Lung (tissue), 12 donors: ENCODE results near the gene NAB1. TPM values are rescaled to one million over a fixed set of nuclear protein-coding genes. Genes with fewer than 3 reads are reported as not detected.
"Not testable (repeated sequence)": the region's sequence is repeated elsewhere in the genome, so short reads cannot be mapped to it uniquely, and the experiment has no call there.

Experiments
- ATAC-seq: fragments of 200-7000 bp; cut with Tn5 transposase; one replicate; pipeline ENCODE4 v1.9.1; 2020; ENCODE audit warnings: moderate number of reproducible peaks; ENCODE audit not compliant: insufficient read depth, low FRiP score
- DNase-seq, 3 donors: peaks; one replicate each; pipeline ENCODE4 v3.0.0-alpha.2; 2013 to 2017
- H3K27ac ChIP-seq, 2 donors: one replicate each; pipeline ENCODE4 v1.5.1; 2013; ENCODE audit warnings: mild to moderate bottlenecking in 2 of 2, moderate library complexity in 2 of 2, control low read depth in 1 of 2, inconsistent platforms in 1 of 2, low read depth in 1 of 2, low read length in 1 of 2
- H3K27me3 ChIP-seq, 3 donors: one replicate each; pipeline ENCODE4 v1.5.1; 2013; ENCODE audit warnings: low read length in 2 of 3; ENCODE audit not compliant: control insufficient read depth in 3 of 3, insufficient read depth in 3 of 3
- H3K36me3 ChIP-seq, 4 donors: one replicate each; pipeline ENCODE4 v1.5.1; 2013; ENCODE audit warnings: low read length in 4 of 4, mild to moderate bottlenecking in 1 of 4, moderate library complexity in 1 of 4; ENCODE audit not compliant: control insufficient read depth in 4 of 4, insufficient read depth in 4 of 4
- H3K4me1 ChIP-seq, 5 donors: one replicate each; pipeline ENCODE4 v1.5.1; 2013; ENCODE audit warnings: low read length in 5 of 5, mild to moderate bottlenecking in 2 of 5, moderate library complexity in 1 of 5; ENCODE audit not compliant: control insufficient read depth in 5 of 5, insufficient read depth in 5 of 5
- H3K4me3 ChIP-seq: one replicate; pipeline ENCODE4 v1.5.1; 2013; ENCODE audit warnings: mild to moderate bottlenecking, control low read depth, moderate library complexity
- H3K9ac ChIP-seq, 2 donors: one replicate each; pipeline ENCODE4 v1.5.1; 2013; ENCODE audit warnings: low read length in 2 of 2, control low read depth in 1 of 2; ENCODE audit not compliant: insufficient read depth in 1 of 2
- H3K9me3 ChIP-seq, 4 donors: one replicate each; pipeline ENCODE4 v1.5.1; 2013; ENCODE audit warnings: low read length in 3 of 4, mild to moderate bottlenecking in 1 of 4, moderate library complexity in 1 of 4; ENCODE audit not compliant: control insufficient read depth in 4 of 4, insufficient read depth in 3 of 4
- WGBS, 2 donors: extraction: QIAGEN DNeasy Blood & Tissue Kit; methylation state at CpG; one replicate each; pipeline ENCODE4 v1.1.7; 2013; 5-methylcytosine and 5-hydroxymethylcytosine counted together
- polyA plus RNA-seq, 2 donors: library from polyadenylated mRNA; stranded (reverse); fragments of 200-250 nt; gene quantifications; one replicate each; pipeline ENCODE4 v1.2.1, GENCODE V29; 2013
- total RNA-seq, 2 donors: library from RNA; depleted of rRNA in 1 of 2; stranded (reverse); fragments of >200 nt in 1 of 2; gene quantifications; one replicate each; pipeline ENCODE4 v1.2.1, GENCODE V29; 2014 to 2021
- TF ChIP-seq, protein P1 (sequence below): IDR thresholded peaks from 2 replicates; pipeline ENCODE4 v1.5.1; 2012; ENCODE audit warnings: mild to moderate bottlenecking; ENCODE audit errors: control extremely low read depth, extremely low read depth
- donor health status: control.
- donor health status: control.
- donor health status: Bipolar disorder and iron deficiency.
- donor health status: healthy.
- donor health status: DM: yes; HTN: yes; CAD: no.

NAB1 gene
- total and polyA plus RNA-seq, 4 donors: 14.3 to 71.9 (median 22.2) TPM

DNA sequence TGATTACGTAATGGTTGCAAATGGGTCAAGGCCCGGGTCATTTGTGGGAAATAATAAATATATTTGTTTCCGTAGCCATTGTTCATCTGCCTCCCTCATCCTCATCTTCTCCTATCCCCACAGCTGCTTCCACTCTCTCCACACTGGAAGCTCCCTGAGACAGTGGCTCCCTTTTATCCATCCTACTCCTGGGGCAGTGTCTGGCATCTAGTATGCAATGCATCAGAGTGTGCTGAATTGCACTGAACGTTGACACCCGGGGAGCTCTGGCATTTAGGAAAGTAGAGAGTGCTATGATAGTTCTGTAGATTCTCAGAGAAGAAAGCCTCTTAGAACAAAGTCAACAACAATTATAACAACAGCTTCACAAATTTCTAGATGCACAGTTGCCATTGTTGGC lies 45.5 kb upstream of the NAB1 start:
- Histone ChIP-seq H3K27me3 (no peaks in the 10 kb centered on the region), H3K9ac (no peak overlapping the region), H3K36me3 (no peaks in the 10 kb centered on the region), H3K4me1 (peaks cover 0 to 3% (median 0%) of the 10 kb centered on the region in 5 donors), H3K9me3 (peaks cover 0 to 2% (median 0%) of the 10 kb centered on the region in 4 donors), H3K27ac (no peak overlapping the region), H3K4me3 (no peak overlapping the region)
- TF ChIP-seq, protein P1, sequence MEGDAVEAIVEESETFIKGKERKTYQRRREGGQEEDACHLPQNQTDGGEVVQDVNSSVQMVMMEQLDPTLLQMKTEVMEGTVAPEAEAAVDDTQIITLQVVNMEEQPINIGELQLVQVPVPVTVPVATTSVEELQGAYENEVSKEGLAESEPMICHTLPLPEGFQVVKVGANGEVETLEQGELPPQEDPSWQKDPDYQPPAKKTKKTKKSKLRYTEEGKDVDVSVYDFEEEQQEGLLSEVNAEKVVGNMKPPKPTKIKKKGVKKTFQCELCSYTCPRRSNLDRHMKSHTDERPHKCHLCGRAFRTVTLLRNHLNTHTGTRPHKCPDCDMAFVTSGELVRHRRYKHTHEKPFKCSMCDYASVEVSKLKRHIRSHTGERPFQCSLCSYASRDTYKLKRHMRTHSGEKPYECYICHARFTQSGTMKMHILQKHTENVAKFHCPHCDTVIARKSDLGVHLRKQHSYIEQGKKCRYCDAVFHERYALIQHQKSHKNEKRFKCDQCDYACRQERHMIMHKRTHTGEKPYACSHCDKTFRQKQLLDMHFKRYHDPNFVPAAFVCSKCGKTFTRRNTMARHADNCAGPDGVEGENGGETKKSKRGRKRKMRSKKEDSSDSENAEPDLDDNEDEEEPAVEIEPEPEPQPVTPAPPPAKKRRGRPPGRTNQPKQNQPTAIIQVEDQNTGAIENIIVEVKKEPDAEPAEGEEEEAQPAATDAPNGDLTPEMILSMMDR: no peak
- ATAC-seq (no peak), DNase-seq (no peak)
- WGBS, 2 donors: 77 to 79% methylated on average over 5 of the region's 5 CpGs

DNA sequence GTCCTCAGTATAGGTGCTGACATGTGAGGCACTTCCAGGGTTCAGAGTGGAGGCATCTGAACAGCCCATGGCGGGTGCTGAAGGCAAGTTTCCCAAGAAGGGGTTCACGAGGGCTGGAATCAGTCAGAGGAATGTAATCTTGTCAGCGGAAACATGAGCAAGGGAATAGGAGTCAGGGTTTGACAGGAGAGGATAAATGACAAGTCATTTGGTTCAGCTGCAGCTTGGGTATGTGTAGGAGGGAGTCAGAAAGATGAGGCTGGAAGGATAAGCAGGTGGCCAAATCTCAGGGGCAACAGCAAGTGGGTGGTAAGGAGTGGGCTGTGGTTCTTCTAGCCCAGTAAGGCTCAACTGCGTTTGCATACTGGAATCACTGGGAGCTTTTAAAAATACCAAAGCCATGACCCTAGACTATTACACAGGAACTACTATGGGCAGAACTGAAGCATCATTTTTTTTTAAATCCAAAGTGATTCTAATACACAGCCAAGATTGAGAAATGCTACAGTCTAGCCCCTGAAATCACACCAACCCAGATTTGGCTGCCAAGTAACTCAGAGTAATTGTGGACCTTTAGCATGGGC lies 41.8 kb upstream of the NAB1 start:
- H3K36me3 ChIP-seq: no peaks in the 10 kb centered on the region
- no peak for DNase-seq
- WGBS, 2 donors: 62 to 86% methylated on average over 4 of the region's 4 CpGs

DNA sequence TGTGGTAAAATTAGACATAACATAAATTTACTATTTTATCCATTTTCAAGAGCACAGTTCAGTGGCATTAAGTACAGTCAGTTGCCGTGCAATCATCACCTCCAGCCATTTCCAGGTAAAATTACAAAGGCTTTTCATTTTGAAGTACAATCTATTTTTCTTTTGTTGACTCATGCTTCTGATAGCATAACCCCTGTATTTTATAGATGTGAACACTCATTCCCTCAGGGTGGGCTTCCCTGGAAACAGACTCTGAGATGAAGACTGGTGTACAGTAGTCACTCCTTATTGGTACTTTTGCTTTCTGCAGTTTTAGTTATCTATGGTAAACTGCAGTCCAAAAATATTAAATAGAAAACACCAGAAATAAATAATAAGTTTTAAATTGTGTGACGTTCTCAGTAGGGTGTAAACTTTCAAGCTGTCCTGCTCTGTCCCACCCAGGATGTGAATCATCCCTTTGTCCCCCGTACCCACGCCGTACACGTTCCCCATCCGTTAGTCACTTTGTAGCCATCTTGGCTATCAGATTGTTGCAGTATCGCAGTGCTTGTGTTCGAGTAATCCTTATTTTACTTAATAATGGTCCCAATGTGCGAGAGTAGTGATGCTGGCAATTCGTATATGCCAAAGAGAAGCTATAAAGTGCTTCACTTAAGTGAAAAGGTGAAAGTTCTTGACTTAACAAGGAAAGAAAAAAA lies 41.1 kb upstream of the NAB1 start:
- no peak for ATAC-seq
- Histone ChIP-seq H3K9ac (no peak overlapping the region), H3K27me3 (no peaks in the 10 kb centered on the region), H3K4me1 (peaks cover 0 to 2% (median 0%) of the 10 kb centered on the region in 5 donors), H3K9me3 (no peaks in the 10 kb centered on the region), H3K4me3 (no peak overlapping the region), H3K36me3 (no peaks in the 10 kb centered on the region), H3K27ac (no peak overlapping the region)
- 79 to 87% methylated on average over 11 of the region's 11 CpGs for WGBS, 2 donors
- TF ChIP-seq, protein P1: no peak
- DNase-seq: no peak

More for the DNA sequence above, 41.8 kb upstream of the NAB1 start:
- ATAC-seq: no peak
- H3K4me1 ChIP-seq: peaks cover 0 to 2% (median 0%) of the 10 kb centered on the region in 5 donors
- no peak overlapping the region for H3K9ac ChIP-seq
- no peaks in the 10 kb centered on the region for H3K9me3 ChIP-seq
- H3K4me3 ChIP-seq: no peak overlapping the region
- H3K27ac ChIP-seq: no peak overlapping the region
- TF ChIP-seq, protein P1: no peak
- H3K27me3 ChIP-seq: no peaks in the 10 kb centered on the region

DNA sequence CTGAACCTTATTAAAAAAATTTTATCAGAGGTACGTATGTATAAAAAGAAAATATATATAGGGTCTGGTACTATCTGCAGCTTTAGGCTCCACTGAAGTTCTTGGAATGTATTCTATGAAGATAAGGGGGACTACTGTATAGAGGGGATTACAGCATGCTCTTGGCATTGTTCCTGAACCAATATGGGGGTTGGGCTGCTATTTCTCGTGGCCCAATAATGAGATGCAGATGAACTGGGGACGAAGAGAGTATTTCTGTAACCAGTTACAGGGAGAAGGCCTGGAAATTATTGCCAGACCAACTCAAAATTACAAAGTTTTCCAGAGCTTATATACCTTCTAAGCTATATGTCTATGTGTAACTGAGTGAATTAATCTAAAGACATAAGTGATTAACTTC lies 40.0 kb upstream of the NAB1 start:
- H3K9ac ChIP-seq, H3K9me3 ChIP-seq, H3K36me3 ChIP-seq, DNase-seq, ATAC-seq, H3K27me3 ChIP-seq, H3K4me1 ChIP-seq, H3K4me3 ChIP-seq, H3K27ac ChIP-seq: not testable (repeated sequence)
- 82 to 90% methylated on average over 3 of the region's 3 CpGs for WGBS, 2 donors

DNA sequence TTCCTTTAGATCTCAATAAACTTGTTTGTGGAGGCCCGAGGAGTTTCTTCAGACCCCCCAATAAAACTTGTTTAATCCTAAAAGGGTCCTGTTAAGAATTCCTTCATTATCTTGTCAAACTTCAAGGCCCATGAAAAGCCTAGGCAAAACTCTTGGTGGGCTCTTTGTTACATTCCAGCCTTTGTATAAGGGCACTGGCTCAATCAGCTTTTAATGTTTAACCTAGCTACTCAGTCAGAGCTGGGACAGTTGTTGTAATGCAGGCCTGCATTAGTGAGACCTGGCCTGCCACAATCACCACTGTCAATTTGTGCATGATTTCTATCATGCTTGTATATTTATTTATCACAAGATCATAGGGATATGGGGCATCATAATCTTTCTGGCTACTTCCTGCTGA lies 39.5 kb upstream of the NAB1 start:
- not testable (repeated sequence) for H3K36me3 ChIP-seq, H3K27ac ChIP-seq, ATAC-seq, H3K9me3 ChIP-seq, H3K27me3 ChIP-seq, H3K4me3 ChIP-seq, DNase-seq, H3K4me1 ChIP-seq, H3K9ac ChIP-seq
- WGBS, 2 donors: 82 to 89% methylated on average over 1 of the region's 1 CpG

DNA sequence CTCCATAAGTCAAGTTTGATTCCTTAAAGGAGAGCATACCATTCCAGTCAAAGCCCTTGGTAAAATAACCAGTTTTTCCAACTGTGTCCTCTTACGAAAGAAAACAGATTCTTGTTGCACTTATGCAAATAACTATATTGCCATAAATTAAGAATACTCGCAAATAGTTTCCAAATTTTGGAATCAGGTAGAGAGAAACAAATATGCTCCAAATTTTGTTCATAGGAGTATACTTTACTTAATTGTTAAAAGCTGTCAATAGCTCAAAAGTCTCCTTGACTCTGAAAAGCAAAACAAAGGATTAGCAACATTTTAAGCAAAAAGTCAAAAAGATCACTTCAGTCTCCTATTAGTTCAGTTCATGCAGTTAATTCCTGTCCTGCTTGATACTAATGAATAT lies 38.4 kb upstream of the NAB1 start:
- H3K27me3 ChIP-seq, H3K27ac ChIP-seq, H3K4me3 ChIP-seq, ATAC-seq, H3K36me3 ChIP-seq, H3K9me3 ChIP-seq, H3K9ac ChIP-seq, DNase-seq, H3K4me1 ChIP-seq: not testable (repeated sequence)
- WGBS, 2 donors: 94 to 98% methylated on average over 2 of the region's 2 CpGs
